ENCODE data around the gene COA8.

GRCh38 chr14:103541709-103542604 lies 20.8 kb upstream of the COA8 start:
- no peak for TF ChIP-seq TAF1 (IDR thresholded peaks at IDR 0.05; ENCODE audit: low read depth)
- TF ChIP-seq, protein P1, sequence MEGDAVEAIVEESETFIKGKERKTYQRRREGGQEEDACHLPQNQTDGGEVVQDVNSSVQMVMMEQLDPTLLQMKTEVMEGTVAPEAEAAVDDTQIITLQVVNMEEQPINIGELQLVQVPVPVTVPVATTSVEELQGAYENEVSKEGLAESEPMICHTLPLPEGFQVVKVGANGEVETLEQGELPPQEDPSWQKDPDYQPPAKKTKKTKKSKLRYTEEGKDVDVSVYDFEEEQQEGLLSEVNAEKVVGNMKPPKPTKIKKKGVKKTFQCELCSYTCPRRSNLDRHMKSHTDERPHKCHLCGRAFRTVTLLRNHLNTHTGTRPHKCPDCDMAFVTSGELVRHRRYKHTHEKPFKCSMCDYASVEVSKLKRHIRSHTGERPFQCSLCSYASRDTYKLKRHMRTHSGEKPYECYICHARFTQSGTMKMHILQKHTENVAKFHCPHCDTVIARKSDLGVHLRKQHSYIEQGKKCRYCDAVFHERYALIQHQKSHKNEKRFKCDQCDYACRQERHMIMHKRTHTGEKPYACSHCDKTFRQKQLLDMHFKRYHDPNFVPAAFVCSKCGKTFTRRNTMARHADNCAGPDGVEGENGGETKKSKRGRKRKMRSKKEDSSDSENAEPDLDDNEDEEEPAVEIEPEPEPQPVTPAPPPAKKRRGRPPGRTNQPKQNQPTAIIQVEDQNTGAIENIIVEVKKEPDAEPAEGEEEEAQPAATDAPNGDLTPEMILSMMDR (IDR thresholded peaks at IDR 0.05; ENCODE audit: poor library complexity, severe bottlenecking): no peak
- TF ChIP-seq EP300 (conservative IDR thresholded peaks at IDR 0.05; ENCODE audit: poor library complexity, severe bottlenecking): no peak
- no peak for TF ChIP-seq SMC3 (conservative IDR thresholded peaks at IDR 0.05; ENCODE audit: poor library complexity)
- no peak for TF ChIP-seq EZH2 (IDR thresholded peaks at IDR 0.05; ENCODE audit: borderline replicate concordance, insufficient read depth, low read length, poor library complexity, severe bottlenecking)
